Measurements from ENCODE around the gene FOXA3.

DNA sequence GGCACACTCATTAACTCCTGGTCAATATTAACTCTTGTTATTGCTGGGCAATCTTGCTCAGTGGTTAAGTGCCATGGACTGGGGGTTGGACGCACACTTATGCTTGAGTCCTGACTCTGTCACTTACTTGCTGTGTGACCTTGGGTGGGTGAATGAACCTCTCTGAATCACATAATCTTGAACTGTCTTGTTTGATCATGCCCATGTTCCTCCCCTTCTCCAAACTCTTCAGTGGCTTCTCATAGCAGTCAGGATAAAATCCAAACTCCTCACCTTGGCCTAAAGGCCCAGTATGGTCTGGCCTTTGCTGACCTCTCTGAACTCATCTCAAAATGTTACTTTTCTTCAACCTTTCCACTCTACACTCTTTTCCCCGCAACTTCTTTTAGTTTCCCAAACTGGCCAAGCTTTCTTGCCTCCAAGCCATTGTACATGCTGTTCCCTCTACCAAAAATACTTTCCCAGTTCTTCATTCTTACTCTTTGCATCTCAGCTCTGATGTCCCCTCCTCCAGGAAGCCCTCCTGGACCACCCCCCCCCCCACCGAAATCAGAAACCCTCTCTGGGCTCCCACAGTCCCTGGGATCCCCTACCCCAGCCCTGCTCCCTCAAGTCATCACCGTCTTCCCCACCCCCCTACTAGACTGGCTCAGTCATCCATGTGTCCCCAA, 35.9 kb downstream of the FOXA3 start:
- TF ChIP-seq, protein P1, sequence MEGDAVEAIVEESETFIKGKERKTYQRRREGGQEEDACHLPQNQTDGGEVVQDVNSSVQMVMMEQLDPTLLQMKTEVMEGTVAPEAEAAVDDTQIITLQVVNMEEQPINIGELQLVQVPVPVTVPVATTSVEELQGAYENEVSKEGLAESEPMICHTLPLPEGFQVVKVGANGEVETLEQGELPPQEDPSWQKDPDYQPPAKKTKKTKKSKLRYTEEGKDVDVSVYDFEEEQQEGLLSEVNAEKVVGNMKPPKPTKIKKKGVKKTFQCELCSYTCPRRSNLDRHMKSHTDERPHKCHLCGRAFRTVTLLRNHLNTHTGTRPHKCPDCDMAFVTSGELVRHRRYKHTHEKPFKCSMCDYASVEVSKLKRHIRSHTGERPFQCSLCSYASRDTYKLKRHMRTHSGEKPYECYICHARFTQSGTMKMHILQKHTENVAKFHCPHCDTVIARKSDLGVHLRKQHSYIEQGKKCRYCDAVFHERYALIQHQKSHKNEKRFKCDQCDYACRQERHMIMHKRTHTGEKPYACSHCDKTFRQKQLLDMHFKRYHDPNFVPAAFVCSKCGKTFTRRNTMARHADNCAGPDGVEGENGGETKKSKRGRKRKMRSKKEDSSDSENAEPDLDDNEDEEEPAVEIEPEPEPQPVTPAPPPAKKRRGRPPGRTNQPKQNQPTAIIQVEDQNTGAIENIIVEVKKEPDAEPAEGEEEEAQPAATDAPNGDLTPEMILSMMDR (IDR thresholded peaks at IDR 0.05; ENCODE audit: borderline replicate concordance, extremely low read depth, low read length, poor library complexity, severe bottlenecking), result no peak
- no peak for TF ChIP-seq EZH2 (IDR thresholded peaks at IDR 0.05; ENCODE audit: borderline replicate concordance, low read depth, low read length, severe bottlenecking)
